DND-41 (cell line): ENCODE data around the gene GFI1.
"Not testable (repeated sequence)": the region's sequence is repeated elsewhere in the genome, so short reads cannot be mapped to it uniquely, and the experiment has no call there.

Source experiments
- ATAC-seq: fragments of 200-7000 bp; cut with Tn5 transposase; 3 replicates; pipeline ENCODE4 v1.9.1; 2021; ENCODE audit warnings: low read depth; ENCODE audit not compliant: insufficient read depth
- DNase-seq: peaks from one replicate; pipeline ENCODE4 v3.0.0-alpha.2; 2020
- H2AFZ ChIP-seq: 2 replicates; pipeline ENCODE4 v1.6.0; 2012; ENCODE audit warnings: low read depth, low read length
- H3K27ac ChIP-seq: 2 replicates; pipeline ENCODE4 v1.5.1; 2012; ENCODE audit warnings: low read length, inconsistent platforms
- H3K27me3 ChIP-seq: fragments of 200-600 bp; sonication (generic); 2 replicates; pipeline ENCODE4 v1.6.0; 2012; ENCODE audit warnings: low read length, mild to moderate bottlenecking, inconsistent platforms; ENCODE audit not compliant: insufficient read depth, poor library complexity
- H3K36me3 ChIP-seq: 2 replicates; pipeline ENCODE4 v1.5.1; 2012; ENCODE audit warnings: low read length, inconsistent platforms; ENCODE audit not compliant: insufficient read depth
- H3K4me1 ChIP-seq: 2 replicates; pipeline ENCODE4 v1.5.1; 2012; ENCODE audit warnings: mild to moderate bottlenecking, low read length; ENCODE audit not compliant: insufficient read depth
- H3K4me2 ChIP-seq: 2 replicates; pipeline ENCODE4 v1.6.0; 2012; ENCODE audit warnings: mild to moderate bottlenecking, moderate library complexity, low read length, inconsistent platforms; ENCODE audit not compliant: insufficient read depth
- H3K4me3 ChIP-seq, 2 experiments: fragments of 200-600 bp in 1 of 2; shearing (Covaris generic) in 1 of 2; 2 replicates each; pipeline ENCODE4 v1.5.1; 2012 to 2016; ENCODE audit warnings: inconsistent platforms in 2 of 2, low read length in 2 of 2, mild to moderate bottlenecking in 2 of 2, low read depth in 1 of 2, moderate library complexity in 1 of 2
- H3K79me2 ChIP-seq: 2 replicates; pipeline ENCODE4 v1.6.0; 2012; ENCODE audit warnings: low read length, inconsistent platforms; ENCODE audit not compliant: insufficient read depth
- H3K9ac ChIP-seq: 2 replicates; pipeline ENCODE4 v1.6.0; 2012; ENCODE audit warnings: low read depth, mild to moderate bottlenecking, inconsistent platforms, low read length, moderate library complexity
- H3K9me3 ChIP-seq: 2 replicates; pipeline ENCODE4 v1.5.1; 2012; ENCODE audit warnings: low read length, moderate library complexity, mild to moderate bottlenecking, inconsistent platforms; ENCODE audit not compliant: insufficient read depth, severe bottlenecking
- H4K20me1 ChIP-seq: 2 replicates; pipeline ENCODE4 v1.6.0; 2012; ENCODE audit warnings: low read length; ENCODE audit not compliant: insufficient read depth
- CTCF ChIP-seq: IDR thresholded peaks from 2 replicates; pipeline ENCODE4 v1.5.1; 2012; ENCODE audit warnings: borderline replicate concordance, low read length, moderate library complexity, mild to moderate bottlenecking; ENCODE audit not compliant: poor library complexity, severe bottlenecking; ENCODE audit errors: extremely low read depth
- EZH2 ChIP-seq: IDR thresholded peaks from 3 replicates; pipeline ENCODE4 v1.6.1; 2012; ENCODE audit warnings: borderline replicate concordance, low read depth, mild to moderate bottlenecking, moderate library complexity, low read length, inconsistent platforms; ENCODE audit not compliant: severe bottlenecking

GFI1 gene

GRCh38 chr1:92441697-92442342 lies 44.9 kb downstream of the GFI1 start:
- DNase-seq = no peak
- Histone ChIP-seq H3K4me3 (no peak overlapping the region), H3K27ac (no peak overlapping the region), H3K27me3 (no peaks in the 10 kb centered on the region), H3K9ac (no peak overlapping the region), H3K4me1 (peaks cover 13% of the 10 kb centered on the region), H4K20me1 (no peaks in the 10 kb centered on the region), H3K9me3 (peaks cover under 1% of the 10 kb centered on the region), H3K4me2 (no peak overlapping the region), H3K36me3 (no peaks in the 10 kb centered on the region), H3K79me2 (no peaks in the 10 kb centered on the region), H2AFZ (no peak overlapping the region)
- TF ChIP-seq EZH2 (no peak), CTCF (no peak)
- no peak for ATAC-seq

GRCh38 chr1:92441316-92441696 lies 45.4 kb downstream of the GFI1 start:
- no peak for TF ChIP-seq CTCF
- TF ChIP-seq EZH2 = no peak
- H3K27me3 ChIP-seq = no peaks in the 10 kb centered on the region
- no peak overlapping the region for H3K9ac ChIP-seq
- H3K4me1 ChIP-seq = peaks cover 13% of the 10 kb centered on the region
- H3K4me2 ChIP-seq = no peak overlapping the region
- no peak overlapping the region for H2AFZ ChIP-seq
- H3K4me3 ChIP-seq = no peak overlapping the region
- H3K36me3 ChIP-seq = no peaks in the 10 kb centered on the region
- DNase-seq (no peak), ATAC-seq (no peak)
- H3K9me3 ChIP-seq = peaks cover 6% of the 10 kb centered on the region
- H4K20me1 ChIP-seq = no peaks in the 10 kb centered on the region
- H3K79me2 ChIP-seq = no peaks in the 10 kb centered on the region
- H3K27ac ChIP-seq = no peak overlapping the region

GRCh38 chr1:92439291-92439690 lies 47.4 kb downstream of the GFI1 start:
- Histone ChIP-seq H3K9ac (no peak overlapping the region), H3K4me3 (no peak overlapping the region), H3K79me2 (no peaks in the 10 kb centered on the region), H3K4me2 (no peak overlapping the region), H3K4me1 (peaks cover 10% of the 10 kb centered on the region), H3K27me3 (no peaks in the 10 kb centered on the region), H2AFZ (no peak overlapping the region; the same call in 1 of the 2 replicates), H4K20me1 (no peaks in the 10 kb centered on the region), H3K36me3 (no peaks in the 10 kb centered on the region), H3K27ac (no peak overlapping the region), H3K9me3 (peaks cover 10% of the 10 kb centered on the region)
- no peak for DNase-seq
- TF ChIP-seq CTCF (no peak), EZH2 (no peak)
- ATAC-seq = no peak

GRCh38 chr1:92434572-92434971 lies 52.2 kb downstream of the GFI1 start:
- H3K79me2 ChIP-seq, H3K27me3 ChIP-seq, H3K27ac ChIP-seq, H3K4me2 ChIP-seq, H4K20me1 ChIP-seq, H3K9ac ChIP-seq, H3K36me3 ChIP-seq, DNase-seq, H3K4me1 ChIP-seq, ATAC-seq, H3K4me3 ChIP-seq, H2AFZ ChIP-seq: not testable (repeated sequence)
- peaks cover 10% of the 10 kb centered on the region for H3K9me3 ChIP-seq
